ENCODE data around the gene FAM216B. TPM values are rescaled to one million over a fixed set of nuclear protein-coding genes. Genes with fewer than 3 reads are reported as not detected.
A peak's percentile ranks its signal among the peaks of the same experiment; 100 is the strongest.

The FAM216B gene
- total and polyA plus RNA-seq, 2 donors (not counting 1 experiment from before 2014, with no cell fraction given): under 0.01 TPM; not detected in 1

GRCh38 chr13:42745655-42746054 lies 35.7 kb upstream of the FAM216B start:
- Histone ChIP-seq H3K4me1 (ENCODE audit: control insufficient read depth, extremely low read depth, insufficient read depth, low read length) (peaks cover 19% of the 10 kb centered on the region), H3K9ac (ENCODE audit: insufficient read depth, low read length) (no peak overlapping the region), H3K27me3 (ENCODE audit: control insufficient read depth, insufficient read depth, low read length) (no peaks in the 10 kb centered on the region), H3K36me3 (ENCODE audit: control insufficient read depth, insufficient read depth, low read length) (no peaks in the 10 kb centered on the region), H2AFZ (ENCODE audit: low read length) (no peak overlapping the region), H3K9me3 (ENCODE audit: control insufficient read depth, insufficient read depth, low read depth, low read length) (no peaks in the 10 kb centered on the region), H3K4me3 (replicated peaks in 1 of 4; ENCODE audit: control extremely low read depth in 1 of 4, insufficient read depth in 1 of 4, low read depth in 3 of 4, low read length in 4 of 4) (no peak overlapping the region), H3K79me2 (ENCODE audit: control insufficient read depth, insufficient read depth, low read length) (no peaks in the 10 kb centered on the region), H3K27ac (ENCODE audit: insufficient read depth, low read length) (no peak overlapping the region), H3K4me2 (ENCODE audit: extremely low read depth, insufficient read depth, low read length) (no peak overlapping the region), H4K20me1 (ENCODE audit: control insufficient read depth, extremely low read depth, insufficient read depth, low read length) (no peaks in the 10 kb centered on the region)
- DNase-seq (ENCODE audit: low read depth in 2 of 2): peak in 1 of 2 donors; percentile 18
- no peak for TF ChIP-seq CTCF (conservative IDR thresholded peaks at IDR 0.05 in 1 of 2, IDR thresholded peaks at IDR 0.05 in 1 of 2; ENCODE audit: low read depth in 1 of 2, low read length in 2 of 2)
- no peak for TF ChIP-seq EZH2 (IDR thresholded peaks at IDR 0.05; ENCODE audit: low read length, missing control alignments)

- TF ChIP-seq CTCF (conservative IDR thresholded peaks at IDR 0.05 in 1 of 2, IDR thresholded peaks at IDR 0.05 in 1 of 2; ENCODE audit: low read depth in 1 of 2, low read length in 2 of 2): no peak
- TF ChIP-seq EZH2 (IDR thresholded peaks at IDR 0.05; ENCODE audit: low read length, missing control alignments): no peak
- Histone ChIP-seq H3K4me2 (ENCODE audit: extremely low read depth, insufficient read depth, low read length) (no peak overlapping the region), H3K9ac (ENCODE audit: insufficient read depth, low read length) (peak overlapping the region; percentile 37), H3K36me3 (ENCODE audit: control insufficient read depth, insufficient read depth, low read length) (no peaks in the 10 kb centered on the region), H4K20me1 (ENCODE audit: control insufficient read depth, extremely low read depth, insufficient read depth, low read length) (no peaks in the 10 kb centered on the region), H3K4me3 (replicated peaks in 1 of 4; ENCODE audit: control extremely low read depth in 1 of 4, insufficient read depth in 1 of 4, low read depth in 3 of 4, low read length in 4 of 4) (no peak overlapping the region), H2AFZ (ENCODE audit: low read length) (no peak overlapping the region), H3K9me3 (ENCODE audit: control insufficient read depth, insufficient read depth, low read depth, low read length) (no peaks in the 10 kb centered on the region), H3K4me1 (ENCODE audit: control insufficient read depth, extremely low read depth, insufficient read depth, low read length) (peaks cover 19% of the 10 kb centered on the region), H3K79me2 (ENCODE audit: control insufficient read depth, insufficient read depth, low read length) (no peaks in the 10 kb centered on the region), H3K27ac (ENCODE audit: insufficient read depth, low read length) (peak overlapping the region; percentile 85), H3K27me3 (ENCODE audit: control insufficient read depth, insufficient read depth, low read length) (no peaks in the 10 kb centered on the region)
- peak in 1 of 2 donors; percentile 12 for DNase-seq (ENCODE audit: low read depth in 2 of 2)
Measured at GRCh38 chr13:42746866-42747265, 34.5 kb upstream of the FAM216B start.

GRCh38 chr13:42747399-42747873 lies 33.9 kb upstream of the FAM216B start:
- Histone ChIP-seq H4K20me1 (ENCODE audit: control insufficient read depth, extremely low read depth, insufficient read depth, low read length) (no peaks in the 10 kb centered on the region), H3K9ac (ENCODE audit: insufficient read depth, low read length) (no peak overlapping the region), H3K27ac (ENCODE audit: insufficient read depth, low read length) (peak overlapping the region; percentile 85), H3K4me1 (ENCODE audit: control insufficient read depth, extremely low read depth, insufficient read depth, low read length) (peaks cover 19% of the 10 kb centered on the region), H2AFZ (ENCODE audit: low read length) (no peak overlapping the region), H3K27me3 (ENCODE audit: control insufficient read depth, insufficient read depth, low read length) (no peaks in the 10 kb centered on the region), H3K9me3 (ENCODE audit: control insufficient read depth, insufficient read depth, low read depth, low read length) (no peaks in the 10 kb centered on the region), H3K36me3 (ENCODE audit: control insufficient read depth, insufficient read depth, low read length) (no peaks in the 10 kb centered on the region), H3K4me2 (ENCODE audit: extremely low read depth, insufficient read depth, low read length) (peak overlapping the region; percentile 34), H3K79me2 (ENCODE audit: control insufficient read depth, insufficient read depth, low read length) (no peaks in the 10 kb centered on the region), H3K4me3 (replicated peaks in 1 of 4; ENCODE audit: control extremely low read depth in 1 of 4, insufficient read depth in 1 of 4, low read depth in 3 of 4, low read length in 4 of 4) (no peak overlapping the region)
- DNase-seq (ENCODE audit: low read depth in 2 of 2): peak; percentile 96 to 99
- TF ChIP-seq CTCF (conservative IDR thresholded peaks at IDR 0.05 in 1 of 2, IDR thresholded peaks at IDR 0.05 in 1 of 2; ENCODE audit: low read depth in 1 of 2, low read length in 2 of 2) (no peak), EZH2 (IDR thresholded peaks at IDR 0.05; ENCODE audit: low read length, missing control alignments) (no peak)

Measured in fibroblast of lung (primary cell).